NCI-H226 (cell line): Measurements from ENCODE around the gene FXN.
"Not testable (repeated sequence)": the region's sequence is repeated elsewhere in the genome, so short reads cannot be mapped to it uniquely, and the experiment has no call there.

Experiments
- DNase-seq: peaks from one replicate; pipeline ENCODE4 v3.0.0-alpha.2; 2015

The FXN gene

GRCh38 chr9:69107771-69108170 is 72.2 kb downstream of the FXN start:
- DNase-seq: no peak

- not testable (repeated sequence) for DNase-seq
Measured at GRCh38 chr9:69108706-69109105, 73.2 kb downstream of the FXN start.

- DNase-seq: no peak
Measured at GRCh38 chr9:69109152-69109551, 73.6 kb downstream of the FXN start.

GRCh38 chr9:69112646-69113045 is 77.1 kb downstream of the FXN start:
- not testable (repeated sequence) for DNase-seq

GRCh38 chr9:69115621-69116020 is 80.1 kb downstream of the FXN start:
- no peak for DNase-seq

- no peak for DNase-seq
Measured at GRCh38 chr9:69118656-69119055, 83.1 kb downstream of the FXN start.

- DNase-seq: peak; percentile 58
Measured at GRCh38 chr9:69120380-69121154, 85.0 kb downstream of the FXN start.

GRCh38 chr9:69121155-69122081 is 85.9 kb downstream of the FXN start:
- peak; percentile 14 for DNase-seq

GRCh38 chr9:69122082-69122548 is 86.6 kb downstream of the FXN start:
- peak; percentile 51 for DNase-seq

- peak; percentile 65 for DNase-seq
Measured at GRCh38 chr9:69122549-69123141, 87.1 kb downstream of the FXN start.

- DNase-seq: peak; percentile 66
Measured at GRCh38 chr9:69130456-69131441, 95.2 kb downstream of the FXN start.

- peak; percentile 89 for DNase-seq
Measured at GRCh38 chr9:69131682-69132081, 96.1 kb downstream of the FXN start.

- no peak for DNase-seq
Measured at GRCh38 chr9:69132361-69132760, 96.8 kb downstream of the FXN start.

- no peak for DNase-seq
Measured at GRCh38 chr9:69134412-69134811, 98.9 kb downstream of the FXN start.

- no peak for DNase-seq
Measured at GRCh38 chr9:69136185-69136584, 100.6 kb downstream of the FXN start.

- DNase-seq: no peak
Measured at GRCh38 chr9:69136779-69137178, 101.2 kb downstream of the FXN start.

- no peak for DNase-seq
Measured at GRCh38 chr9:69137311-69137710, 101.8 kb downstream of the FXN start.

- no peak for DNase-seq
Measured at GRCh38 chr9:69139596-69139995, 104.0 kb downstream of the FXN start.

GRCh38 chr9:69140123-69140735 is 104.7 kb downstream of the FXN start:
- no peak for DNase-seq

GRCh38 chr9:69141851-69142250 is 106.3 kb downstream of the FXN start:
- no peak for DNase-seq

GRCh38 chr9:69143291-69143690 is 107.7 kb downstream of the FXN start:
- no peak for DNase-seq
